GM19351 (cell line): Measurements from ENCODE around the gene VARS1.

ENCODE experiments used
- ATAC-seq: cut with Tn5 transposase; IDR thresholded peaks from one replicate; pipeline ENCODE4 v1.9.1; 2021; ENCODE audit warnings: mild to moderate bottlenecking, moderate library complexity; ENCODE audit not compliant: unreplicated experiment

The VARS1 gene

DNA sequence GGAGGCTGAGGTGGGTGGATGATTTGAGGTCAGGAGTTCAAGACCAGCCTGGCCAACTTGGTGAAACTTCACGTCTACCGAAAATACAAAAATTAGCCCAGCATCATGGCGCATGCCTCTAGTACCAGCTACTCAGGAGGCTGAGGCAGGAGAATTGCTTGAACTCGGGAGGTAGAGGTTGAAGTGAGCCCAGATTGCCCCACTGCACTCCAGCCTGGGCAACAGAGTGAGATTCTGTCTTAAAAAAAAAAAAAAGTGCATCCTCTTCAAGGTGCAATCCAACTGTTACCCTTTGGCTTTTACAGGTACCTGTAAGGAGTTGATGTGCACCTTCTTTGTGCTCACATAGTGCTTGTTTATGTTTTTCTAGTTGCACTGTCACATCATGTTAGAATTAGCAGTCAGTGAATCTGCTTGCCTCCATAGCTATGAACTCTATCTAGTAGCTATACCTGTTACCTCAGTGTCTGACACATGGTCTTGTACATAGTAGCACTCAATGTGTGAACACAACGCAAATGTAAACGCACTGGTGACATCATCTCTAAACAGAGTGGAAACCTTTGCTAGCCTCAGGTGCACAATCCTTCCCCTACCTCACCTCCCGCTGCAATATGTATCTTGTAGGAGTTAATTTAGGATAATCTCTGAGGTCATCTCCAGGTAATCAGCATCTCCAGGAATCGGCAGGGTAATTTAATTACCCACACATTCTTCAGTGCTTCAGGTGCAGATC lies 46.1 kb downstream of the VARS1 start:
- no peak for ATAC-seq
